ENCODE data around the gene CCDC88C. TPM values are rescaled to one million over a fixed set of nuclear protein-coding genes. Genes with fewer than 3 reads are reported as not detected.

The CCDC88C gene
- total and polyA plus RNA-seq, 2 experiments from 2014 or later = 23.6 to 60.7 TPM

- peaks cover 59% of the 10 kb centered on the region for H3K4me1 Mint-ChIP-seq
- H3F3A ChIP-seq (replicated peaks; ENCODE audit: low read depth) = no peaks in the 10 kb centered on the region
- peaks cover 15% of the 10 kb centered on the region for H4K20me1 ChIP-seq (replicated peaks; ENCODE audit: insufficient read depth)
- ATAC-seq (no peak), DNase-seq (ENCODE audit: low spot score) (no peak)
- no peak overlapping the region for H3K4me2 ChIP-seq
- H3K9me2 ChIP-seq (ENCODE audit: insufficient read depth) = no peaks in the 10 kb centered on the region
- 0 out of 2 replicates have a peak overlapping the region, but pooled peaks have one; percentile 23 for H3K27ac ChIP-seq (ENCODE audit: low read depth)
- peaks cover 53% of the 10 kb centered on the region for H3K79me2 ChIP-seq (replicated peaks; ENCODE audit: insufficient read depth)
- H3K27ac Mint-ChIP-seq = peak overlapping the region; percentile 43
- H3K36me3 Mint-ChIP-seq (ENCODE audit: low read depth) = no peaks in the 10 kb centered on the region
- no peaks in the 10 kb centered on the region for H3K36me3 ChIP-seq (ENCODE audit: insufficient read depth)
- no peak overlapping the region for H3K4me3 ChIP-seq
- H3K27me3 ChIP-seq (ENCODE audit: insufficient read depth) = no peaks in the 10 kb centered on the region
- H3K9me3 Mint-ChIP-seq = no peaks in the 10 kb centered on the region
- peaks cover 7% of the 10 kb centered on the region for H3K27me3 Mint-ChIP-seq (ENCODE audit: insufficient read depth, low read depth, poor library complexity)
- H2AFZ ChIP-seq = no peak overlapping the region
- H3K4me1 ChIP-seq (ENCODE audit: insufficient read depth) = peaks cover 32% of the 10 kb centered on the region
- TF ChIP-seq EZH2phosphoT487 (IDR thresholded peaks at IDR 0.05; ENCODE audit: unreplicated experiment) (no peak), CTCF (conservative IDR thresholded peaks at IDR 0.05; ENCODE audit: low read depth in 2 of 2) (no peak), ZNF114 (CRISPR knock-in tag; IDR thresholded peaks at IDR 0.05) (no peak), CREB1 (CRISPR knock-in tag; IDR thresholded peaks at IDR 0.05; ENCODE audit: low read depth) (no peak), NANOG (IDR thresholded peaks at IDR 0.05; ENCODE audit: borderline replicate concordance) (no peak), JUNB (IDR thresholded peaks at IDR 0.05; ENCODE audit: unreplicated experiment) (no peak), EZH2 (IDR thresholded peaks at IDR 0.05; ENCODE audit: low read depth, unreplicated experiment) (no peak)
- TF ChIP-seq, protein P1, sequence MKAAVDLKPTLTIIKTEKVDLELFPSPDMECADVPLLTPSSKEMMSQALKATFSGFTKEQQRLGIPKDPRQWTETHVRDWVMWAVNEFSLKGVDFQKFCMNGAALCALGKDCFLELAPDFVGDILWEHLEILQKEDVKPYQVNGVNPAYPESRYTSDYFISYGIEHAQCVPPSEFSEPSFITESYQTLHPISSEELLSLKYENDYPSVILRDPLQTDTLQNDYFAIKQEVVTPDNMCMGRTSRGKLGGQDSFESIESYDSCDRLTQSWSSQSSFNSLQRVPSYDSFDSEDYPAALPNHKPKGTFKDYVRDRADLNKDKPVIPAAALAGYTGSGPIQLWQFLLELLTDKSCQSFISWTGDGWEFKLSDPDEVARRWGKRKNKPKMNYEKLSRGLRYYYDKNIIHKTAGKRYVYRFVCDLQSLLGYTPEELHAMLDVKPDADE (IDR thresholded peaks at IDR 0.05) = no peak
- no peak overlapping the region for H3K4me3 Mint-ChIP-seq
Measured at GRCh38 chr14:91351512-91351862, 66.1 kb downstream of the CCDC88C start.

DNA sequence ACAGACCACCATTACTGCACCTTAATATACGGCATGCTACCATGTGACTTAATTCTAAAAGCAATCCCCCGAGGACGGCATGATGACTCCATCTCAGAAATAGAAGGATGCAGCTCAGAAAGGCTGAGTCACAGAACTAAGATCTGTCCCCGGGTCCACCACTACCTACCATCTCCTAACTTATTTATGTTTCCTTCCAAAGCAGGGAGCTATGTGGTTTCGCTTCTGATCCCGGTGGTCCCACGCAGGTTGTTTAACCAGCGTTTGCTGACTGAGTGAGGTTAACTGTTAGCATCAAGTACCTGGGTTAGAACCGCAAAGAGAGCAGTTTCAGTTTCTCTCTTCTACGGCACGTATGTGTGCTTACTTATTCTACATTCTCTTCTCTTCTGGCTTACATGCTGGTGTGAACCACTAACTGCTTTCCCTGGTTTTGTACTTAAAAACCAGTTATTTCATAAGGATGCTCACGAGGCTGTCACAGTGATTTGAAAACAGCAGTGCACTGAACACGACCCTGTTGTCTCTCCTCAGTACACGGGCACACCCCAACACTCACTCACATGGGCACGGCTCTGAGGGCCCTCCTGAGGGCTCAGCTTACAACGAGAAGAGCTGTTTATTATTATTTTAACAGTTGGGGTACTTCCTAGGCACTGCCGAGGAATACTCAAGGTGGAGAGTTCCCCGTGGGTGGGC is 66.7 kb downstream of the CCDC88C start:
- H2AFZ ChIP-seq = no peak overlapping the region
- Mint-ChIP-seq H3K4me3 (no peak overlapping the region), H3K9me3 (no peaks in the 10 kb centered on the region), H3K27ac (peak overlapping the region; percentile 9), H3K36me3 (ENCODE audit: low read depth) (no peaks in the 10 kb centered on the region), H3K4me1 (peaks cover 60% of the 10 kb centered on the region), H3K27me3 (ENCODE audit: insufficient read depth, low read depth, poor library complexity) (peaks cover 4% of the 10 kb centered on the region)
- H3K27me3 ChIP-seq (ENCODE audit: insufficient read depth) = no peaks in the 10 kb centered on the region
- H4K20me1 ChIP-seq (replicated peaks; ENCODE audit: insufficient read depth) = peaks cover 15% of the 10 kb centered on the region
- no peaks in the 10 kb centered on the region for H3K9me2 ChIP-seq (ENCODE audit: insufficient read depth)
- H3K4me3 ChIP-seq = no peak overlapping the region
- no peak overlapping the region for H3K4me2 ChIP-seq
- H3K27ac ChIP-seq (ENCODE audit: low read depth) = no peak overlapping the region
- no peak for DNase-seq (ENCODE audit: low spot score)
- no peaks in the 10 kb centered on the region for H3F3A ChIP-seq (replicated peaks; ENCODE audit: low read depth)
- H3K4me1 ChIP-seq (ENCODE audit: insufficient read depth) = peaks cover 32% of the 10 kb centered on the region
- peaks cover 58% of the 10 kb centered on the region for H3K79me2 ChIP-seq (replicated peaks; ENCODE audit: insufficient read depth)
- no peaks in the 10 kb centered on the region for H3K36me3 ChIP-seq (ENCODE audit: insufficient read depth)
- no peak for ATAC-seq
- TF ChIP-seq CREB1 (CRISPR knock-in tag; IDR thresholded peaks at IDR 0.05; ENCODE audit: low read depth) (no peak), POLR2AphosphoS5 (IDR thresholded peaks at IDR 0.05; ENCODE audit: low read depth) (no peak), ZNF331 (CRISPR knock-in tag; IDR thresholded peaks at IDR 0.05; ENCODE audit: low read depth) (no peak), CTCF (conservative IDR thresholded peaks at IDR 0.05; ENCODE audit: low read depth in 2 of 2) (no peak), STAT1 (IDR thresholded peaks at IDR 0.05; ENCODE audit: unreplicated experiment) (no peak)
- TF ChIP-seq, protein P1 (IDR thresholded peaks at IDR 0.05) = no peak
